D721Med (cell line): Measurements from ENCODE around the gene SRR.
"Not testable (repeated sequence)": the region's sequence is repeated elsewhere in the genome, so short reads cannot be mapped to it uniquely, and the experiment has no call there.

ENCODE experiments used
- DNase-seq: peaks from one replicate; pipeline ENCODE4 v3.0.0; 2011; ENCODE audit warnings: low spot score; ENCODE audit not compliant: insufficient read length
- FAIRE-seq: peaks from 2 replicates; lab custom pipeline; 2011; peaks lifted over from hg19 to GRCh38; lab: Jason Lieb, UNC
- CTCF ChIP-seq: IDR thresholded peaks from 2 replicates; pipeline ENCODE4 v1.5.1; 2012; ENCODE audit warnings: mild to moderate bottlenecking, control low read depth; ENCODE audit not compliant: insufficient read depth; ENCODE audit errors: missing control alignments

The SRR gene

GRCh38 chr17:2303204-2304188 is at the start of gene SRR, which contains the start of gene SMG6:
Gene SRR, plus strand, starts transcription at chr17:2303950. Its CDS starts 11,611 bp downstream, at chr17:2315561.
Gene SMG6, minus strand, starts transcription at chr17:2303785. Its CDS starts 65 bp downstream, at chr17:2303720.
- peak; percentile 95 for DNase-seq
- TF ChIP-seq CTCF: no peak
- no peak for FAIRE-seq

- not testable (repeated sequence) for DNase-seq, FAIRE-seq
These were observed 44.9 kb upstream of the SRR start for GRCh38 chr17:2258830-2259229.

- TF ChIP-seq CTCF: no peak
- DNase-seq (no peak), FAIRE-seq (no peak)
These were observed 43.8 kb upstream of the SRR start for GRCh38 chr17:2259769-2260536.

GRCh38 chr17:2262135-2262587 is 41.6 kb upstream of the SRR start:
- no peak for DNase-seq
- FAIRE-seq: no peak

GRCh38 chr17:2263183-2264066 is 40.3 kb upstream of the SRR start:
- no peak for TF ChIP-seq CTCF
- FAIRE-seq: no peak
- DNase-seq: no peak

More at GRCh38 chr17:2262135-2262587, 41.6 kb upstream of the SRR start:
- TF ChIP-seq CTCF: no peak

GRCh38 chr17:2264067-2264860 is 39.5 kb upstream of the SRR start:
- no peak for DNase-seq
- no peak for FAIRE-seq
- no peak for TF ChIP-seq CTCF

- not testable (repeated sequence) for FAIRE-seq, DNase-seq
These were observed 38.6 kb upstream of the SRR start for GRCh38 chr17:2265166-2265565.
